ENCODE measurements around the gene DPF3. TPM values are rescaled to one million over a fixed set of nuclear protein-coding genes. Genes with fewer than 3 reads are reported as not detected.

Gene DPF3
- total and polyA plus RNA-seq, 2 of the 13 experiments (the other 11 are each of a cell fraction or from before 2014, with no cell fraction given) = 0.09 to 0.60 TPM

DNA sequence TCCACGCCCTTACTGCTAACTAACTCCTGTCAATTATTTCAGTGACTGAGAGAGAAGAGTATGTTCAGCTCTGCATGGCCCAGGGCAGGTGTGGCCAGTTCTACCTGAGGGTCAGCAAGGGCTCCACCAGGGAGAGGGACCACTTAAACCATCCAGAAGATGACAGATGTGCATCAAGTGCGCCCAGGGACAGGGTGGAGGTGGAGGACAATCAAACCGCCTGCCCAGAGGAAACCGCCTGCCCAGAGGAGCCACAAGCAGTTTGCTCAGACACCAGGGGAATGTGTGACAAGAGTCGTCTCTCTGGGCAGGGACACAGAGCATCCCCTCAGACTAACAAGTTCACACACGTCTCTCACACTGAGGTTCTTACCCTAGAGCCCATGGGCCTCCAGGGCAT lies 14.5 kb downstream of the DPF3 start:
- H3K36me3 ChIP-seq (replicated peaks in 1 of 2; ENCODE audit: control insufficient read depth in 1 of 2, insufficient read depth in 2 of 2, low read length in 2 of 2) = no peaks in the 10 kb centered on the region
- H3K79me2 ChIP-seq (ENCODE audit: insufficient read depth, low read length) = no peaks in the 10 kb centered on the region
- H3K27ac ChIP-seq (ENCODE audit: extremely low read length, insufficient read depth, low read length) = no peak overlapping the region
- 8% methylated on average over 2 of the region's 6 CpGs for WGBS (ENCODE audit: low lambda C conversion rate)
- no peaks in the 10 kb centered on the region for H3K9me3 ChIP-seq (ENCODE audit: low read length)
- peaks cover 2 to 6% of the 10 kb centered on the region in 2 experiments; a peak in 2 of 5 replicates for H3K27me3 ChIP-seq (ENCODE audit: control insufficient read depth in 1 of 2, insufficient read depth in 2 of 2, low read length in 2 of 2)
- BruUV-seq (replicated peaks) = no TSS peak
- no peak for FAIRE-seq
- H2AFZ ChIP-seq (ENCODE audit: low read length) = no peak overlapping the region
- no peak for DNase-seq (ENCODE audit: low spot score)
- H4K20me1 ChIP-seq (ENCODE audit: insufficient read depth, low read length) = no peaks in the 10 kb centered on the region
- ChIA-PET CTCF (ENCODE audit: low intra/inter-chr PET ratio, low total read pairs) (no interaction called here), POLR2A (no interaction called here)
- in situ Hi-C loops (cut with HindIII; ENCODE audit: extremely low pct_ligation_motif_present, low pct_unique_long_range_greater_than_20kb) (no loop called here), intact Hi-C loops (cut with micrococcal nuclease; ENCODE audit: unreplicated experiment) (no loop called here)
- H3K4me3 ChIP-seq (replicated peaks in 1 of 3; ENCODE audit: insufficient read depth in 1 of 3, low read depth in 2 of 3, low read length in 3 of 3) = no peak overlapping the region
- ATAC-seq = no peak
- TF ChIP-seq ZNF777 (CRISPR knock-in tag; IDR thresholded peaks at IDR 0.05) = no peak
- no peak for TF ChIP-seq EEA1 (CRISPR knock-in tag; IDR thresholded peaks at IDR 0.05; ENCODE audit: borderline replicate concordance)
- TF ChIP-seq, protein P1, sequence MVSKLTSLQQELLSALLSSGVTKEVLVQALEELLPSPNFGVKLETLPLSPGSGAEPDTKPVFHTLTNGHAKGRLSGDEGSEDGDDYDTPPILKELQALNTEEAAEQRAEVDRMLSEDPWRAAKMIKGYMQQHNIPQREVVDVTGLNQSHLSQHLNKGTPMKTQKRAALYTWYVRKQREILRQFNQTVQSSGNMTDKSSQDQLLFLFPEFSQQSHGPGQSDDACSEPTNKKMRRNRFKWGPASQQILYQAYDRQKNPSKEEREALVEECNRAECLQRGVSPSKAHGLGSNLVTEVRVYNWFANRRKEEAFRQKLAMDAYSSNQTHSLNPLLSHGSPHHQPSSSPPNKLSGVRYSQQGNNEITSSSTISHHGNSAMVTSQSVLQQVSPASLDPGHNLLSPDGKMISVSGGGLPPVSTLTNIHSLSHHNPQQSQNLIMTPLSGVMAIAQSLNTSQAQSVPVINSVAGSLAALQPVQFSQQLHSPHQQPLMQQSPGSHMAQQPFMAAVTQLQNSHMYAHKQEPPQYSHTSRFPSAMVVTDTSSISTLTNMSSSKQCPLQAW (CRISPR knock-in tag; IDR thresholded peaks at IDR 0.05) = no peak
- TF ChIP-seq ZNF414 (CRISPR knock-in tag; IDR thresholded peaks at IDR 0.05) = no peak
- TF ChIP-seq ONECUT2 (CRISPR knock-in tag; IDR thresholded peaks at IDR 0.05) = no peak
- no peak for TF ChIP-seq NCOA2 (CRISPR knock-in tag; IDR thresholded peaks at IDR 0.05)
- no peak for TF ChIP-seq ZNF10 (CRISPR knock-in tag; IDR thresholded peaks at IDR 0.05; ENCODE audit: borderline replicate concordance, low read depth)
- TF ChIP-seq ZNF441 (CRISPR knock-in tag; IDR thresholded peaks at IDR 0.05; ENCODE audit: borderline replicate concordance) = no peak
- no peak for TF ChIP-seq ZNF781 (CRISPR knock-in tag; IDR thresholded peaks at IDR 0.05; ENCODE audit: borderline replicate concordance, not compliant biosample characterization)
- no peak for TF ChIP-seq ZNF776 (CRISPR knock-in tag; IDR thresholded peaks at IDR 0.05)
- no peak for TF ChIP-seq PRDM4 (CRISPR knock-in tag; IDR thresholded peaks at IDR 0.05; ENCODE audit: borderline replicate concordance)
- no peak overlapping the region for H3K9ac ChIP-seq (ENCODE audit: insufficient read depth, low read depth, low read length)
- no peaks in the 10 kb centered on the region for H3K4me1 ChIP-seq (ENCODE audit: insufficient read depth, low read length)
- no peak overlapping the region for H3K4me2 ChIP-seq (ENCODE audit: low read depth, low read length)
